Activated CD8-positive, alpha-beta memory T cell treated with anti-CD3 and anti-CD28 coated beads for 4 hours (primary cell): ENCODE measurements around the gene LONRF2.

Experiments
- DNase-seq, 2 donors: peaks; one replicate each; pipeline ENCODE4 v3.0.0-alpha.2; 2020; ENCODE audit warnings: low read depth in 2 of 2

Gene LONRF2

DNA sequence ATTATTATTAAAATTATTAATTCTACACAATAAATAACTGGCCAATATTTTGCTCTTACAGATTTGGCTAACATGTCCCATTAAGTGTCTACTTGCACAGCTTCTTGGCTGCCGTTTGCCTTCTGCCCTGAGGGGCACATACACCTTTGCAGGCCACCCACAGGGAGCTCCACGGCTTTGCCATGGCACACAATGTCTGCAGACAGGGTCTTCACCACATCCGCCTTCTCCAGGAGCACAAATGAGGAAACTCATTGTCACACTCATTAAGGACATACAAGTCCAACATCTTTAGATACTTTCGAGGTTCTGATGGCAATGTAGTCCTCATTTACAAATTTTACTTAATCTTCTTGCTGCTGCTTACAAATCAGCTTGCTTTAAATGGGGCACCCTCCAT is 45.6 kb downstream of the LONRF2 start:
- DNase-seq, result no peak

GRCh38 chr2:100275200-100275589 is 47.1 kb downstream of the LONRF2 start:
- DNase-seq, result no peak

GRCh38 chr2:100274566-100275199 is 47.6 kb downstream of the LONRF2 start:
- DNase-seq, result no peak

DNA sequence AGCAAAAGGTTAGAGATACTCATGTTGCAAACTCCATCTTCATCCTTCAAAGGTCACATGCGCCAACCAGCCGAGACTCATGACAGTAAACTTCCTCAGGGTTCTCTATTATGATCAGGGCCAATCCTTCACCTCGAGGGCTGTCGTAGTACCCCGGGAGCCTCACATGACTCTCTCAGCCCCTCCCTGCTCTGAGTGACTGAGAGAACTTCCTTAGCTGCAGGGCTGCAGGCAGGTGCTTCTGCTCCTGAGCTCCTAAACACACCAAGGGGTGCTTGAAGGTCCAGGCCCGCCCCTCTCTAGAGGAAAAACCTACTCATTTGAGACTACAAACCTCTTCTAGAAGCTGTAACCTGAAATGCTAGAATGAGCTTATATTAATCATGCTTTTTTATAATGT is 48.2 kb downstream of the LONRF2 start:
- DNase-seq, result no peak

DNA sequence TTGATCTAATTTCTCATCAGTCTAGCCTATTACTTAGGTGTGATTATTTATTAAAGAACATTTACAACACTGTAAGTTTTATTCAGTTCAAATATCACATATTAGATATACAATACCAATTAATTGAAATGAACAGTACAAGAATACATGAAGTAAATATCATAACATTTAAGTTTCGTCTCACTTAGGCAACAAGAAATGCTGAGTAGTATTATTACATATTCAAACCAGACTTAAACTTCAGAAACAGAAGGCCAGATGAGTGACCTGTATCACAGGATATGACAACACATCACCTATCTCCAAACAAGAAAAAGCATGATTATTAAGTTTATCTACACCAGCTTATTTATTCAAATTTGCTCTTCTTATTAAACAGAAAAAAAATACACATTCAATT is 48.9 kb downstream of the LONRF2 start:
- DNase-seq, result no peak

- DNase-seq, result no peak
Observed at GRCh38 chr2:100272841-100273329, 49.4 kb downstream of the LONRF2 start.

- no peak for DNase-seq
Observed at GRCh38 chr2:100271210-100271609, 51.1 kb downstream of the LONRF2 start.

- DNase-seq, result no peak
Observed at GRCh38 chr2:100270381-100271146, 51.7 kb downstream of the LONRF2 start.

- no peak for DNase-seq
Observed at GRCh38 chr2:100269889-100270288, 52.4 kb downstream of the LONRF2 start.

GRCh38 chr2:100268986-100269385 is 53.3 kb downstream of the LONRF2 start:
- no peak for DNase-seq

DNA sequence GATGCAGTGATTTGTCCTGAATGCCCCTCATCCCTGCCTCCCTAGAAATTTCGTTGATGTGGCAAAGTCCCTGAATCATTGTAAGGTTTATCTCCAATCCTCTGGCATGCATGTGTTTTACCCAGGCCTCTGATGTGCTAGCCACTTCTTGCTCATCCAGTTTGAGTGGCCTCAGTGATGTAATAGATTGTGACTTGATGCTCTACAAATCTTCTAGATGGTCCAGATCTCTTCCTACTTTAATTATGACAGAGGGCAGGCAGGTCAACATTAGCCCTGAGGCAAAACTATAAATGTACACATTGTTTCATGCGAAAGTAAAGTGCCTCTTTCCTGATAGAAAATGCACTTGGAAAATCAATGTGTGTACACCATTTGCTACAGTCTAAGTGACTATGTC is 54.5 kb downstream of the LONRF2 start:
- DNase-seq, result no peak

DNA sequence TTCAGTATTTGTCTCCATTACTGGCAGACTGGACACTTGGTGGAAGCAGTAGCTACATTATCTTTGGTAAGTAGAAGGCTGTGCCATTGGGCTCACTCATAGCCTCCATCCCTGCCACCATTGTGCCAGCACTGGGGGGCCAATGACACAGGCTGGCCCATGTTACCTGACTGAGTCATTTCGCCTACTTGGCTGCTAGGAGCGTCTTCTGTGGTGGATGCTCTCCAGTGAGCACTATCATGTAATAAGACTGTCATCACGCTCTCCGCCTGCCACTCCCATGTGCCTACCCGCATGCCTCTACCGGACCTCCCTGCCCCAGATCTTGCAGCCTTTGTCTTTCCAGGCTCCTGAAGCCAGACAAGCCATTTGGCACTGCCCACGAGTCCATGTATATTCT is 56.2 kb downstream of the LONRF2 start:
- DNase-seq, result no peak

- no peak for DNase-seq
Observed at GRCh38 chr2:100265226-100265625, 57.1 kb downstream of the LONRF2 start.

DNA sequence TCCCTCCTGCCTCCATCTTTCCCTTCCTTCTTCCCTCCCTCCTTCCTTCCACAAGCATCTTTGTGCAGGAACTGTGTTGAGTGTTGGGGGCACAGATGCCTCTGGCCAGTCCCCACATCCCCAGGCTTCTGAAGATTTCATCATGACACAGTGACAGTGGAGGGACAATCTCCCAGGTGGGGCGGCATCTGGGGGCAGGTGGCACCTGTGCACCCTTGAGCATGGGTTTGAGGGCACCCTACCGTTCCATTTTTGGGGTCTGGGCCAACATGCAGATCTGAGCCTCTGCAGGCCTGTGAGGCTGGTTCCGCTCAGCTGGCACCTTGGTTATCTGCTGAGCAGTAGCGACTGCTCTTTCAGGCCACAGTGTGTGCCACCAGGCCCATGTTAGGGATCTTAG is 57.6 kb downstream of the LONRF2 start:
- DNase-seq, result no peak

GRCh38 chr2:100264121-100264520 is 58.2 kb downstream of the LONRF2 start:
- no peak for DNase-seq

GRCh38 chr2:100262555-100263320 is 59.6 kb downstream of the LONRF2 start:
- peak in 1 of 2 donors; percentile 16 for DNase-seq

DNA sequence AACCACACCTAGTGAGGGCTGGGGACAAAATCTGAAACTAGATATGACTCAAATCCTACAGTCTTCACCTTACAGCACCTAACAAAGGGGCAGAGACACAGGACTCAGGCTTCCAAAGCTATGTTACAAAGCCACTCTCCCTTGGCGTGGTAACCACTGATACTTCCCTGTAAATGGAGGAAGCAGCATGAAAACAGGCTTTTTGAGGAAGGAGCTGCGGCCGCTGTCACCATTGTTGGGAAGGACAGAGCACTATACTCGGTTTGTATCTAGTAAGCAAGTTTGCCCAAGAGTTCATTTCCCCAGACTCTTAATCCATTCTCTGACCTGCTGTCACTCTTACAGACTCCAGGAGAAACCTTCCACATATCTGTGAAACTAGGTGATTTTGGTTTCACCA is 60.3 kb downstream of the LONRF2 start:
- DNase-seq, result no peak

DNA sequence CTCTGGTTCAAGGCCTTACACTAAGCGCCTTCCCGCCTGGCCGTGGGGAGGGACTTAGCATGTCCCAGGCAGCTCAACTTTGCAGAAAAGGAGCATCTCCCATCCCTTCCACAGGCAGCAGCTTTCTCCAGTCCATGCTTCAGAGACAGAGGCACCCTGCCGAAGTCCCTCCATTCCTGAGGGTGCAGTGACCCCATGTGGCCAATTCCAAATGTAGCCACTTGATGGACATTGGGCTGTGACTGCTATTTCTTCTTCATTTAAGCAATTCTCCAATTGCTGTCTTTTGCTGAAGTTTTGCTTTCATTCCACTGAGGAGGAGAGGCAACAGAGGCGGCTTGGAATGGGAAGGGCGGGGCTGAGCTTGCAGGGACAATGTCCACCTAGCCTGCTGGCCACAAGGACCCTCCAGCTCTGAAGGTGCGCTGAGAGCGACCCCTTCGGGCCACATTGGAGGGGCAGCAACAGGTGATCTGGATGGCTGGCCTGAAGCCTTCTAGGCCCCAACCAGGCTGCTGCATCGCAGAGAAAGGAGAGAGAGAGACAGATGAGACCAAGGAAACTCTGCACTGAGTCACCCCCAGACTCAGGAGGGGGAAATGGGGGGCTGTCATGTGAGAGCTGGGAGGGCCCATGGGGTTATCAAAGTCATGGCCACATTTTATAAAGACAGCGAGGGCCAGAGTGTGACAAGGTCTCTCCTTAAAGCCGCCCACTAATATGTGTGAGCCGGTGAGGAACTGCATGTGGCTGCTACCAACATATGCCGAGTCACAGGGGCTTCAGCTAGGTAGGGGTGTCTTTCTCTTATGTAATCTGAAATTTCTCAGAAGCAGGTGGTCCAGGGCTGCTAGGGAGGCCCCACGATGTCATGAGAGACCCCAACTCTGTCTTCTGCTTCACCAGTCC is 61.3 kb downstream of the LONRF2 start:
- DNase-seq, result no peak

DNA sequence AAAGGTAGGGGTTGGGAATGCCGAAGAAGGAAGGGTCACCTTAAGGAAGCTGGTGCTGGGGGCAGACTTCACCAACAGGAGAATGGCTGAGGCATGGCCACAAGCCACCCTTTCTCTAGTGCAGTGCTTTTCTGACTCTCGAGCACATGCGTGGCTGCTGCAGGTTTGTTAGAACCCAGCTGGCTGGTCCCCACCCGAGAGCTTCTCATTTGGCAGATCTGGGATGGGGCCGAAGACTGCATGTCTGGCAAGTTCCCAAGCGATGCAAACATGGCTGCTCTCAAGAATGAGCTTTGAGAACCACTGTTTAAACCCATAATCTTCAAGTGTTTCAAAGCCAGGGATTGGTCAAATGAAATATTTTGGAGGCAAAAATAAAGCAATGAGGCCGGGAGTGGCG is 63.2 kb downstream of the LONRF2 start:
- DNase-seq, result no peak

DNA sequence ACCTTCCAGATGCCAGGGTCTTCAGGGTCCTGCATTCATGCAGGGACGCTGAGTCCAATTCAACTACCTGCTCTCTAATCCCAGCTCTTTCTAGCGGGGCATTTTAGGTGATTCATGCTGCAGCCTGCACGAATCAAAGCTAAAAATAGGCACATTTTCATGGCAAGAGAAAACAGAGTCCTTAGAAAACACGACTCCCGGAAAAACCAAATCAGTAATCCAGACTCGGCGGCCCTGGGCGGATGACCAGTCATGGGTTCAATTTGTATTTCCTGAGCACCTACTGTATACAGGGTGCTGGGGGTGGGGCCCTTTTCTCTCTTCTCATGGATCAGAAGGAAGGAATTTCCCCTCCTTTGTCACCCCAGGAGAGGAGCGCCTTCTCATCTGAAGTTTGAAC is 64.4 kb downstream of the LONRF2 start:
- DNase-seq, result no peak

DNA sequence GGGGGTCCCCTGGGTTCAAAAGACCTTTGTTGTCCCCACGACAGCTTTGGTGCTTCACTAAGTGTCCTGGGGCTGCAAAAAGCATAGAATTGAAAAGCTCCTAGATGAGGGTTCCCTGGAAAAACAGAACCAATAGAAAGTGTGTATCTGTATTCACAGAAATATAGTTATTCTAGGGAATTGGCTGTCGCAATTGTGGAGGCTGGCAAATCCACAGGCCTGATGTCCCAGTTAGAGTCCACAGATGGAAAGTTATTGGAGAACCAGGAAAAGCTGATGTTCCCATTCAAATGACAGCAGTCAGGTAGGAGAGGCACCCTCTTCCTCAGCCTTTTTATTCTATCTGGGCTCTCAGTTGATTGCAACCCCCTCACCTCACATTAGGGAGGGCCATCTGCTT is 65.5 kb downstream of the LONRF2 start:
- no peak for DNase-seq

DNA sequence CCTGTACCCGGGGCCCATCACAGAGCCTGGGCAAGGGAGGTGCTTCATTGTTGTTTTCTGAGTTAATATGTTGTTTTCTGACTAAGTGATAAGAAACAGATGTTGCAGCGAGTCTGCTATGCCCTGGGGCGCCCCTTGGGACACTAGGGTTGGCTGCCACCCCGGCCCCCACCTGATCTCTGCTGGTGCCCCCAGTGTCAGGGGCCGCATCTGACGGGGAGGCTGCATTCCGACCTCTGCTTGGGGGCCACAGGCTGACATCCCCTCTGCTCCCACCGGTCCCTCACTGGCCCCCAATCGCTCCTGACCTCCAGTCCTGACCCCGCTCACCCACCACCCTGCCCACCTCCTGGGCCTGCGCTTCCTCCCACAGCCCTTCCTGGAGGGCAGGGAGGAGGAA is 65.9 kb downstream of the LONRF2 start:
- no peak for DNase-seq
